ENCODE data around the gene HLA-A. TPM values are rescaled to one million over a fixed set of nuclear protein-coding genes. Genes with fewer than 3 reads are reported as not detected.
A peak's percentile ranks its signal among the peaks of the same experiment; 100 is the strongest.
"Not testable (repeated sequence)": the region's sequence is repeated elsewhere in the genome, so short reads cannot be mapped to it uniquely, and the experiment has no call there.

The HLA-A gene
- total RNA-seq, 1 experiment from 2014 or later: 244 TPM

DNA sequence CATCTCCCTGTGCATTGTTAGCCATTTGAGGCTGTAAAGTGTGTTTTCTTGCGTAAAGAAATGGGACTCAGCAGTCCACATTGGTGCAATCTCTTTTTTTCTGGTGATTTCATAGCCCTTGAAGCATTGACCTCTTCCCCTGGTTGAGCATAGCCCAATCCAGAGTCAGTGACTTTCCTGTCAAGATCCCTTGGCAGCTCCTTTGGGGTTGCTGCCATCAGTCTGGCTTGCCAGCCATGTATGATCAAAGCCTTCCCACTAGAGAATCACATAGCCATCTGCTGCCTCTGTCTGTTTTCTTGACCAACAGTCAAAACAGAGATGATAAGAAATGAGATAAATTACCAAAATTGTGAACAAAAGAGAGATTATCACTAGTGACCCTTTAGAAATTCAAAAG is 19.6 kb downstream of the HLA-A start:
- no peak for DNase-seq (ENCODE audit: low spot score)

DNA sequence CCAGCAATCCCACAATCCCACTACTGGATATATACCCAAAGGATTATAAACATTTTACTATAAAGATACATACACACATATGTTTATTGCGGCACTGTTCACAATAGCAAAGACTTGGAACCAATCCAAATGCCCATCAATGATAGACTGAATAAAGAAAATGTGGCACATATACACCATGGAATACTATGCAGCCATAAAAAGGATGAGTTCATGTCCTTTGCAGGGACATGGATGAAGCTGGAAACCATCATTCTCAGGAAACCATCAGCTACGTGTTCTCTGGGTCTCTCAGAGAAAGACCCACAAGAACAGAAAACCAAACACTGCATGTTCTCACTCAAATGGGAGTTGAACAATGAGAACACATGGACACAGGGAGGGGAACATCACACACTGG is 21.4 kb downstream of the HLA-A start:
- DNase-seq (ENCODE audit: low spot score): not testable (repeated sequence)

DNA sequence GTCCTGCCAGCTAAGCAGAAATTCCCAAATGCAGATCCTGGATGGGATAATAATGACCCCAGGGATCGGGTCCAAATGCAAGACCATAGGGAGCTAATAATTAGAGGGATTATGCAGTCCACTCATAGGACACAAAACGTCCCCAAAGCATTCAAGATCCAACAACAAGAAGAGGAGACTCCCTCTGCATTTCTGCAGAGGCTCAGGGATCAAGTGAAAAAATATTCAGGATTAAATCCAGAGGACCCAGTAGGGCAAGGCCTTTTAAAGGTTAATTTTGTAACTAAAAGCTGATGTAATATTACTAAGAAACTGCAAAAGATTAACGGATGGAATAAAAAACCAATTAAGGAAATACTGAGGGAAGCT is 22.2 kb downstream of the HLA-A start:
- DNase-seq (ENCODE audit: low spot score): no peak

DNA sequence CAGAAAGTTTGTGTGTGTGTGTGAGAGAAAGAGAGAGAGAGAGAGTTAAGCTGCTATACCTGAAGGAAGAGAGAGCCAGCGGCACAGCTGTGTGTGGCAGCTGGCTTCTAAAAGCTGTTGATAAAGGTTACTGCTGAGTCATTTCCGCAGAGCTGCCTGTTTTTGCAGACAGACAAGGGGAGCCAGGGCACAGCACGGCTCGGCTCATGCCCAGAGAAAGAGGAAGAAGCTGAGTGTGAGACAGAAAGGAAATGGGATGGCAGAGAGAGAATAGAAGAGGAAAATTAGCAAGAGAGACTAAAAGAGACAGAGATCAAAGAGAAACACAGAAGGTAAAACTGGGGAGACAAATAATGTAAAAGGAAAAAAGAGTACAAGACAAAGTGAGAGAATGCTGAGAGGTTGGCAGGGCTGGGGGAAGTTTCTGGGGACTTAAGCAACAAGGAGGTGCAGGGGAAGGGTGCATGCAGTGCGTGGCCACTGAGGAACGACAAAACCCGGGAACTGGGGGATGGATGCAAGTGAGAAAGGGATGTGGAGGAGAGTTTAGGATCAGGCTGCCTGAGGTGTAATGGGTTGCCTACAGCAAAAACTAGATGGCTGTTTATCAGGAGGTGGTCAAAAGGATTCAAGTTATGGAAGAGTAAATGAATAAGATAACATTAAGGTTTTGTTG is 22.7 kb downstream of the HLA-A start:
- DNase-seq (ENCODE audit: low spot score): peak; percentile 91

DNA sequence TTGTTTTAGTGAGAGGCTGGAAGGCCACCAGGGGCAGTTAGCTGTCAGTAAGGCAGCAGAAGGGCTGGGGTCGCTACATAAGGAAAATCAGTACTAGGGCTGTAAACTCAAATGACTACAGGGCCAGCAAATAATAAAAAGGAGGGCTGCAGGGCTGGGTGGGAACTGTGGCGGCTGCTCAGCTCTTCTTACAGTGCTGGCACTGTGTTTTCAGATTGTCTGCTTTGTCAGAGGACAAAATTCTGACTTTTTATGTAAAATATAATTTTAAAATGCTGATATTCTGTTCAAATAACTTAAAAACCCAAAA is 23.2 kb downstream of the HLA-A start:
- no peak for DNase-seq (ENCODE audit: low spot score)

DNA sequence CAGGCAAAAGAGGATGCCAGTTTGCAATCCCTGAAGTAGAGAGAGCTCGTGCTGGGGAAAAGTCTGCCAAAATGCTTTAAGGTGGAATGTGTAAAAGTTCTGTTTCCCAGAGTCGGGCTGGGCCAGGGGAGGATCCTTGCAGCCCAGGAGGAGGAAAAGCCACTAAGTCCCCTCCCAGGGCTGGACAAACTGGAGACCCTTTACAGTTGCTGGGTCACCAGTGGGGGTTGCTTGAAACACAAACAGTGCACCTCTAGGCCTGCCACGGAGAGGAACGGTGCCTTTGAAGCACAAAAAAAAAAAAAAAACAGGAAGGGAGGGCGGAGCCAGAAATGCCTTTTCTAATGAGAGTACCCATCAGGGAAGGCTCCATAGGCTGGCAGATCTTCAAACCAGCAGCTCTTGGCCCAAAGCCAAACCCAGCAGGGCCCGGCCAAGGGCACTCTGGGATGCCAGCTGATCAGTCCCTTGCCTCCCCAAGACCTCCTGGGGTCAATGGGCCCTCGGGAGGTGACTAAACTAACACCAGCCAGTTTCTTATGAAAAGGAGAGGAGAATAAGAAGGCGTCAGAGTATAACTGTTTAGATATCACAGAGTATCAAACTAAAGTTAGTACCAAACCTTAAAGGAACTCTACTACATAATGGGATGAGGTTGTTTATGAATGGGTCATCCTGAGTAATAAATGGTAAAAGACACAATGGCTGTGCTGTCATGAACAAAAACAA is 23.7 kb downstream of the HLA-A start:
- DNase-seq (ENCODE audit: low spot score): peak; percentile 91

DNA sequence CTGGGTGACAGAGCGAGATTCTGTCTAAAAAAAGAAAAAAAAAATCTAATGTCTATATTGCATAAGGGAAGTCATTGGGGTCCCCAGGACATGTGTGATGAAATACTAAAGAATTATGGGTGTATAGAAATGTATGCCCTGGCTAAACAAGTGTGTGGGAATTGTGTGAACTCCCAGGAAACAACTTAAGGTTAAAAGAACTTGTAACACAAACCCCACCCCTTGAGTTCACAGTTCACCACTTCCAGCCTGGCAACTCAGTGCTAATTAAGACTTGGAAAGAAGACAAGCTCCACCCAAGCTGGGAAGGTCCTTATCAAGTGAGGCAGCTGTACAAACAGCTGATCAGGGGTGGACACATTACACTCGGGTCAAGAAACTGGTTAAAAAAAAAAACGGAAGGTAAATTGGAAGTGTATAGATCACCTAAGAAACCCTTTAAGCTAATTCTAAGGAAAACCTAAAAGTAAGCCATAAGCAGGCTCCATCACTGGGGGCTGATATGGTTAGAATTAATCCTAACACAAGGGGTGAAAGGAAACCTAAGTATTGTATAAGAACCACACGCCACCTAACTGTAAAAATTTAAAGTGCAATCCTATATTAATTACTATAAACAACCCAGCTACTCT is 25.2 kb downstream of the HLA-A start:
- DNase-seq (ENCODE audit: low spot score): peak; percentile 59

DNA sequence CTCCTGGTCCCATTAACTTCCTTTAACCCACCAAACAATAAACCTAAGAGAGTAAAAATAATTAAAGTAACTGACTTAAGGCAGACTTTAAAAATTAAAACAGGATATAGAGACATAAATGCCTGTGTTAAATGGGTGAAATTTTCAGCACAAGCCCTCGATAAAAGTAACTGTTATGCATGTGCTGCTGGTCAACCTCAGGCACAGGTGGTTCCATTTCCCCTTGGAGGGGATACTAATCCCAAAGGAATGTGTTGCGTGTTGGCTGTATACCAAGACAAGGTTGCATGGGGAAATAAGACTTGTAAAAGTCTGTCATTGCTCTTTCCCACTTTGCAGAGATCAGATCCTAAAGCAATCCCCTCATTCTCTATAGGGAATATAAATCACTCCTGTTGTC is 25.8 kb downstream of the HLA-A start:
- peak; percentile 83 for DNase-seq (ENCODE audit: low spot score)

DNA sequence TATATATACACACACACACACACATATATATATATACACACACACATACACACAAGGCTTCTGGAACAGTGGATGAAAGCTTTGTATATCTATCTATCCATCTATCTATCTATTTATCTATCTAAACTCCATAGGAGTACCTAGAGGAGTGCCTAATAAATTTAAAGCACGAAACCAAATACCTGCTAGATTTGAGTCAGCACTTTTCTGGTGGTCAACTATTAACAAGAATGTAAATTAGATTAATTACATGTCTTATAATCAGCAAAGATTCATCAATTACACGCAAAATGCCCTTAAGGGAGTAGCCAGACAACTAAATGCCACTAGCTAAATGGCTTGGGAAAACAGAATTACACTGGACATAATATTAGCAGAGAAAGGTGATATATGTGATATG is 26.6 kb downstream of the HLA-A start:
- no peak for DNase-seq (ENCODE audit: low spot score)

DNA sequence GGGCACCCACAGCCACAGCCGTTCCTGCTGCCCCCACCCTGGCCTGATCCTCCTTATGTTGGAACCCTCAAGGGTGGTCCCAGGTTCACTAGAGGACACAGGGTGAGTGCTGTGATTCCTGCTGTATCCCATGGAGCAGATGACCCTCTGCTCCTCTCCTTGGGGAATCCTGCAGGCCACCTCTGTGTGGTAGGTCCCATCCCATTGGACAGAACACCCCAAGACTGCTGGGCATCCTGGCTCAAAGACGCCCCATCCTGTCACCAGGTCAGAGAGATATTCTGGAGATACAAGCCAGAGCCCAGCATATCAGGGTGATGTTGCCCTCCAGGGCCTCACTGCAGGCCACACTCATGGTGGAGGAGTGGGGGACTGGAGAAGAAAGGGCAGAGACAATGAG is 28.4 kb downstream of the HLA-A start:
- no peak for DNase-seq (ENCODE audit: low spot score)

DNA sequence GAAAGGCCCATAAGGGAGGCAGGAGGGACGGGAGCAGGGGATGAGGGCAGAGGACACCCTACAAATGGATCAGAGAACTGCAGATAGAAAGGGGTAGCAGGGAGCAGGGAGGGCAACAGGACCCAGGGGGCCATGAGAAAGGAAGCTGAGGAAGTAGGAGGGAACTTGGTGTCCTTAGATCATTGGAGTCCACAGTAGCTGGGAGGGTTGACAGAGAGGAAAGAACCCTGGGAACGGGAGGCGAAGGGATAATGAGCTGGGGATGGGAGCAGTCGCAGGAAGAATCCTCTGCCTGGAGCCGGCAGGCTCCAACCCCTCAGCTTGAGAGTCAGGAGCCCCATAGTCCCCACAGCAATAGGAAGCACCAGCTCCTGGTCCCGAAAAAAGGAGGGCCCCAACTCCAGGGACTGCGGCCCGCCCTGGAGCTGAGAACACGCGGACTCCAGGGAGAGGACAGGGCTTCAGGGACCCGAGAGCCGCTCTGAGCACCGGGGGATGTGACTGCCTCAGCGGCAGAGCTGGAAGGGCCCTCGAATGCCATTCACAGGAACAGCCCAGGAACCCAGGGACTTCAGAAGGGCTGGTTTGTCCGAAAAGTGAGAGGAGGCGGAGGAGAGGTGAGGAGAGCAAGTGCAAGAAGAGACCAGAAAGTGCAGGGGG is 32.7 kb downstream of the HLA-A start:
- no peak for DNase-seq (ENCODE audit: low spot score)

DNA sequence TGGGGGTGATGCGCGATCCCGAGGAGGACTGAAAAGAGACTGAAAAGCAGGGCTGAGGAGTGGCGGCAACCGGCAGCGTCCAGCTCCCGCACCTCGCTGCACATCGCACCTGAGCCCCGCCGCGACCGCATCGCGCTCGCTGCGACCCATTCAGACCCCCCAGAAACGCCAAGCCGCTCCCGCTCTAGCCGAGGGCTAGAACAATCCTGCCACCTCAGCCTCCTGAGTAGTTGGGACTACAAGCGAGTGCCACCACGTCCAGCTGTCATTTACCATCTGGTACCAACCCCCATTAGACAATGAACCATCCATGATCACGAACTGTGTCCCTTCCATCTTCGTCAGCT is 33.2 kb downstream of the HLA-A start:
- no peak for DNase-seq (ENCODE audit: low spot score)

DNA sequence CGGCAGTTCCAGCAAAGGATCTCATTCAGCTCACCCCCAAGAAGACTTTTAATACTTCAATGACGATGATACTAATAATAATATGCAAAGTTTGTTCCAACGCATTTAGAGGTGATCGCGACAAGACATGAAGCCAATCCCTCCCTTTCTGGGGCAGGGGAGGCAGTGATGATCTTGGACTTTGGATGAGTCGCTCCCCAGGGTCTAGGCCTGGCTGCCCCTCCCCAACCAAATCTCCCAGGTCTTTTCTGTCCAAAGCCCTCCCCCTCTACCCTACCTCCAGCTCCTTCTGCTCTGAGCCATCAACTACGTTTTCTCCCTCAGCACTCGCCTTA is 33.9 kb downstream of the HLA-A start:
- DNase-seq (ENCODE audit: low spot score): no peak

DNA sequence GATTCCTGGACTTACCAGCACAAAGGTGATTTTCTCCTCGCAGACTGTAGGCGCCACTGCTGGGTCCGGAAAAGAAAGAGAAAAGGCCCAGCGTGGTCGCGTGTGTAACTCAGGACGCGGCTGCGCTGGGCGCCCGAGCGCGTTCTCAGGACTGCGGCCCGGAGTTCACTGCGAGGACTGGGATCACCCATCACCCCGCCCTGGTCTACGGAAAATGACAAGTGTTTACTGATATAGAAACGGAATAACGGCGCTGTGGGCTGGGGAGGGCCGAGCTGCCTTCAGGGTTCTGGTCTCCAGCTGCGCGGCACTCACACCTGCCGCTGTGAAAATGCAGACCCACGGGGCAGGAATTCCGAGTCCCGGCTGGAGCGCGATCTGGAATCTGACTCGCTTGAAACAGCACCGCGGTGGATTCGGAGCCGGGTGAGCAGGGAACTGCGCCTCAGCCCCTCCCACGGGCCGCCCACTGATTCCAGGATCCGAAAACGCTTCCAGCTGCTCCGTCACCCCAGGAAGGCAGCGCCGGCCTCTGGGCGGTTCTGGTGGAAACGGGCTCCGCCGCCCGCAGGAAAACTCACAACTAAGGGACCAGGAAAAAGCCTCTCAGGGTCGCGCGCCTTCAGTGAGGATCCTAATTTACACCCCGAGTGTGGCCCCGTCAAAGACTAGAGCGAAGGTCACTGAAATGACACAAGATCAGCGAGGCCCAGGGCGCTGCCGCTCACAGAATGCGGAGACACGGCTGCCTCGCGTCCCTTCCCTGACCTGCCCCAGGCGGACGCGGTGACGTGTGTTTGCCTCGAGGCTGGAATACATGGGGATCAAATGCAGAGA is 34.5 kb downstream of the HLA-A start:
- DNase-seq (ENCODE audit: low spot score): peak; percentile 52

DNA sequence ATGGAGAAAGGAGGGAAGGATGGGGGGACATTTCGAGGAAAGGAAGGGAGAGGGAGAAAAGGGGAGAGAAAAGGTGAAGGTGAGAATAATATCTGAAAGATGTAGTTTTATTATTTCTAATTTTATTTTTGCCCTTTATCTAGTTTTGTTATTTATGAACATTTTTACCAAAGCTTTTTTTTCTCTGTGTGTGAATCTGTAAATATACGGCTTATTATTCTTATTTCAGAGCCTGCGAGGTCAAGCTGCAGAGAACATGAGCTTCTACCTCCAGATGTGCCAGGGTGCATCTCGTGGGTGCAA is 35.0 kb downstream of the HLA-A start:
- no peak for DNase-seq (ENCODE audit: low spot score)

DNA sequence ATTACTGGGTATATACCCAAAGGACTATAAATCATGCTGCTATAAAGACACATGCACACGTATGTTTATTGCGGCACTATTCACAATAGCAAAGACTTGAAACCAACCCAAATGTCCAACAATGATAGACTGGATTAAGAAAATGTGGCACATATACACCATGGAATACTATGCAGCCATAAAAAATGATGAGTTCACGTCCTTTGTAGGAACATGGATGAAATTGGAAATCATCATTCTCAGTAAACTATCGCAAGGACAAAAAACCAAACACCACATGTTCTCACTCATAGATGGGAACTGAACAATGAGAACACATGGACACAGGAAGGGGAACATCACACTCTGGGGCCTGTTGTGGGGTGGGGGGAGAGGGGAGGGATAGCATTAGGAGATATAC is 37.7 kb downstream of the HLA-A start:
- not testable (repeated sequence) for DNase-seq (ENCODE audit: low spot score)

DNA sequence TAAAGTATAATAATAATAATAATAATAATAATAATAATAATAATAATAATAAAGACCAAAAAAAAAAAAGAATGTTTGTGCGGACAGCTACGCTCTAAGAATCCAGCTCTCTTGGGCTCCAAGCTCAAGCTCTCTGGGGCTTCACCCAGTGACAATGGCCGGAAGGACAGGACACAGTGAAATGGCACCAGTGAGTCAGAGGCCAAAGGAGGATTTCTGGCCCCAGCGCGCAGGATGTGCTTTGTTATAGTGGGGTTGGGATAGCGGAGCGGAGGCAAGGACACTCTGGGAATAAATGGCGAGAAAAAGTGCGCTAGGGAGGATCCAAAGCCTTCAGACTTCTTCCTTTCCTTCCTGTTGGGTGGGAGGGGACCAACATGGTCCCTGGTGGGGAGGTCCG is 38.2 kb downstream of the HLA-A start:
- no peak for DNase-seq (ENCODE audit: low spot score)

DNA sequence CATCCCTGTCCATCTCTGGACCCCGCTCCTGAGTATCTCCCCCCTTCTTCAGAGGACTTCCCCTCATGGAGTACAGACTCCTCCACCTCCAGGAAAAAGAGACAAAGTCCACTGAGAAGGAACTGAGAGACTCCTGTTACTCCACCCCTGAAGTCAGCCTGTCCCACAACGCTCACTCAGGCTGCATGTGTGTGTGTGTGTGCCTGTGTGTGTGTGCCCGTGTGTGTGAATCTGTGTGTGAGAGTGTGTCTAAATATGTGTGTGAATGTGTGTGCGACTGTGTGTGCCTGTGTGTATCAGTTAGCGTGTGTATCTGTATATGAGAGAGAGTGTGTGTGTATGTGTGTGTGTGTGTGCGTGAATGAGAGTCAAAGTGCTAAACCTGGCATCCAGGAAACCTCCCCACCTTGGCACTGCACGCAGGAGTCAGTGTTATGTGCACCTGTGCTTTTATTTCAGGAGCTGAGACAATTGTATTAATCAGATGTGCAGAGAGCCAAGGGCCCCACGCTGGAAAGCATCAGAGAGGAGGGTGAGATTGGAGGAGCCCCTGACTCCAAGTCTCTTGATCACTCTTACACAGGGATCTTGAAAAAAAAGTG is 39.0 kb downstream of the HLA-A start:
- no peak for DNase-seq (ENCODE audit: low spot score)

DNA sequence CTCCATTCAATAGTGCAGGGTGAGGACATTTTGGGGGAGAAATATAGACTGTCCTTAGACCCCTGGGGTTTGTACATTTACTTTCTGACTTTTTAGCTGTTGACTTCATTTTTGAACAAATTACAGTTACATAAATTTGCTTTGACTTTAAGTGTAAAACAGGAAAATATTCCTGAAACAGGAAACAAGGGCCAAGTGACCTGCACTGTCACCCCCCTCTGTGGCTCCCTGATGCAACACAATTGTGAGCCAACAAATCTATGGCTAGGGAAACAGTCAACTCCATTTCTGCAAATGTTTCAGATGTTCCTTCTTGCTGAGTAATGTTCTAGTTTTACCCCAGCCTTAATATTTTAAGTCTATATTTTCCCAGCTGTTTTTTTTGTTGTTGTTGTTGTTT is 39.8 kb downstream of the HLA-A start:
- no peak for DNase-seq (ENCODE audit: low spot score)

DNA sequence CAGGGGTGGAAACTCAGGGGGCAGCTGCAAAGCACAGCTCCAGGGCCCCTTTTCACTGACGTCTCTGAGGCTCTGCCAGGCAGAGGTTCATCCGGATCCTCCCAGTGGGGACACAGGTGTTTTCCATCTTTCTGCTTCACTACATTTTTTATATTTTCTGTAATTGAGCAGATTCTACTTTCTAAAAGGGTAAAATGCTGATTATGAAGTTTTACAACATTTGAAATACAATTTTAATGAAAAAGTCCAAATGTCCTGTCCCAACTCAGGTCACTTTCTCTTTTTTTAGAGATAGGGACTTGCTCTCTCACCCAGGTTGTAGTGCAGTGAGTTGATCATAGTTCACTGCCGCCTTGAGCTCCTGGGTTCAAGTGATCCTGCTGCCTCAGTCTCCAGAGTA is 41.9 kb downstream of the HLA-A start:
- no peak for DNase-seq (ENCODE audit: low spot score)

DNA sequence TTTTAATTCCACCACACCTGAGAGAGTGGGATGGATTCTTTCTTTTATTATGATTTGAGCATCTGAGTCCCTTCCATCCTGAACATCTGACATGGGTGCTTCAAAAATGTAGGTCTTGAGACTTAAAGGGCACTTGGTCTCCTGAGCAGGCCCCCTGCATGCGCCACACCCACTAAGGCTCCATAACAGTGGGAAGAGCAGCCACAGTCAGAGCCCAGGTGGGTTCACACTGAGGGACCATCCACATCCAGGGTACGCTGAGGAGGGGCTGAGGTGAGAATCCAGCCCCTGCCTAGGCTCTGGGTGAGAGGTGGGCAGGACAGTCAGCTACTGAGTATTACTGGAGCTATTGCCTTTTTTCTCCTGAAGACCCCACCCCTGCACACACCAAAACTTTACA is 42.7 kb downstream of the HLA-A start:
- DNase-seq (ENCODE audit: low spot score): no peak

DNA sequence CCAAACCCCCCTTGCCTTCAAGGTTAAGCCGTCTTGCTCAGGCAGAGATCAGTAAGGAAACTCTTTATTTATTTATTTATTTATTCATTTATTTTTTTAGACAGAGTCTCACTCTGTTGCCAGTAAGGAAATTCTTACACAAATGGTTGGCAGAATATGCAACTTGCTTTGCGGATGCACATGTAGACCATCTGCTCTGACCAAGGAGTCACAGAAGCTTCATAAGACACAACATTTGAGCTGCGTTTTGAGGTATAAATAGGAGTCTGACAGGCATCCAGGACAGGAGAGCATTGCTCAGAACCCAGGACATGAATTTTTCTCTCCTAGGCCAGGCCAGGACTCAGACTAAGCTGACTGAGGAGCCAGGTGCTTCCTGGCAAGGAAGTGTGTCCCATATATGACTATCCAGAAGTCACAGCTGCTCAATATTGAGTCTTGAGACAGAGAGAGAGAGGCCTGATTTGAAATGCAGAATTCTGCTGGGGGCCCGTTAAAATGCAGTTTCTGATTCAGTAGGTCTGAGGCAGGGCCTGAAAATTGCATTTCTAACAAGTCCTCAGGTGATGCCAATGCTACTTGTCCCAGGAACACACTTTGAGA is 43.9 kb downstream of the HLA-A start:
- no peak for DNase-seq (ENCODE audit: low spot score)
